HEK293 (cell line): ENCODE data around the gene ETV6.

Source experiments
- GLIS1 ChIP-seq: fragments of 450-650 bp; formaldehyde crosslinking; IDR thresholded peaks from 2 replicates; pipeline ENCODE4 v1.5.1; 2016; ENCODE audit warnings: missing biosample characterization, missing genetic modification characterization
- IKZF3 ChIP-seq: fragments of 450-650 bp; IDR thresholded peaks from 2 replicates; pipeline ENCODE4 v1.5.0; 2018; ENCODE audit warnings: missing biosample characterization, mild to moderate bottlenecking, missing genetic modification characterization, moderate library complexity
- KLF8 ChIP-seq: fragments of 450-650 bp; formaldehyde crosslinking; IDR thresholded peaks from 2 replicates; pipeline ENCODE4 v1.5.1; 2016; ENCODE audit warnings: missing biosample characterization, missing genetic modification characterization
- ZBTB1 ChIP-seq: fragments of 450-650 bp; formaldehyde crosslinking; IDR thresholded peaks from 2 replicates; pipeline ENCODE4 v1.5.1; 2016; ENCODE audit warnings: missing biosample characterization, missing genetic modification characterization
- ZBTB20 ChIP-seq: fragments of 450-650 bp; formaldehyde crosslinking; IDR thresholded peaks from 2 replicates; pipeline ENCODE4 v1.5.1; 2016; ENCODE audit warnings: missing biosample characterization, missing genetic modification characterization
- ZBTB7A ChIP-seq: fragments of 450-650 bp; formaldehyde crosslinking; IDR thresholded peaks from 2 replicates; pipeline ENCODE4 v1.5.1; 2016; ENCODE audit warnings: low read depth, missing biosample characterization, missing genetic modification characterization
- ZBTB8A ChIP-seq: fragments of 450-650 bp; formaldehyde crosslinking; IDR thresholded peaks from 2 replicates; pipeline ENCODE4 v1.5.1; 2016; ENCODE audit warnings: missing biosample characterization, missing genetic modification characterization
- ZEB2 ChIP-seq: fragments of 450-650 bp; formaldehyde crosslinking; IDR thresholded peaks from 2 replicates; pipeline ENCODE4 v1.5.1; 2016; ENCODE audit warnings: missing biosample characterization, missing genetic modification characterization
- ZNF132 ChIP-seq: fragments of 450-650 bp; formaldehyde crosslinking; IDR thresholded peaks from 2 replicates; pipeline ENCODE4 v1.5.1; 2017; ENCODE audit warnings: missing biosample characterization, missing genetic modification characterization, borderline replicate concordance
- ZNF221 ChIP-seq: fragments of 450-650 bp; formaldehyde crosslinking; IDR thresholded peaks from 2 replicates; pipeline ENCODE4 v1.5.1; 2017; ENCODE audit warnings: missing biosample characterization, missing genetic modification characterization, borderline replicate concordance
- ZNF23 ChIP-seq: fragments of 450-650 bp; formaldehyde crosslinking; IDR thresholded peaks from 2 replicates; pipeline ENCODE4 v1.5.1; 2016; ENCODE audit warnings: missing biosample characterization, missing genetic modification characterization, borderline replicate concordance
- ZNF239 ChIP-seq: fragments of 450-650 bp; formaldehyde crosslinking; IDR thresholded peaks from 2 replicates; pipeline ENCODE4 v1.5.1; 2016; ENCODE audit warnings: missing biosample characterization, missing genetic modification characterization
- ZNF366 ChIP-seq: fragments of 450-650 bp; formaldehyde crosslinking; conservative IDR thresholded peaks from 2 replicates; pipeline ENCODE4 v1.5.1; 2016; ENCODE audit warnings: missing biosample characterization, missing genetic modification characterization
- ZNF549 ChIP-seq: fragments of 450-650 bp; IDR thresholded peaks from 2 replicates; pipeline ENCODE4 v1.5.1; 2018; ENCODE audit warnings: missing biosample characterization, missing genetic modification characterization, mild to moderate bottlenecking, inconsistent platforms, moderate library complexity
- ZNF600 ChIP-seq: fragments of 450-650 bp; formaldehyde crosslinking; IDR thresholded peaks from 2 replicates; pipeline ENCODE4 v1.5.1; 2016; ENCODE audit warnings: missing biosample characterization, missing genetic modification characterization
- ZNF624 ChIP-seq: fragments of 450-650 bp; formaldehyde crosslinking; IDR thresholded peaks from 2 replicates; pipeline ENCODE4 v1.5.1; 2017; ENCODE audit warnings: missing biosample characterization, missing genetic modification characterization
- ZSCAN30 ChIP-seq: fragments of 450-650 bp; IDR thresholded peaks from 2 replicates; pipeline ENCODE4 v1.5.1; 2018; ENCODE audit warnings: missing biosample characterization, mild to moderate bottlenecking, missing genetic modification characterization, moderate library complexity
- TF ChIP-seq, protein P1 (sequence below): fragments of 450-650 bp; formaldehyde crosslinking; IDR thresholded peaks from 2 replicates; pipeline ENCODE4 v1.5.1; 2016; ENCODE audit warnings: missing biosample characterization, missing genetic modification characterization
- TF ChIP-seq, protein P2 (sequence below): fragments of 450-650 bp; formaldehyde crosslinking; IDR thresholded peaks from 2 replicates; pipeline ENCODE4 v1.5.1; 2016; ENCODE audit warnings: missing biosample characterization, missing genetic modification characterization
- TF ChIP-seq, protein P3 (sequence below): fragments of 450-650 bp; formaldehyde crosslinking; IDR thresholded peaks from 2 replicates; pipeline ENCODE4 v1.5.1; 2016; ENCODE audit warnings: missing biosample characterization, missing genetic modification characterization
- TF ChIP-seq, protein P4 (sequence below): fragments of 450-650 bp; formaldehyde crosslinking; IDR thresholded peaks from 2 replicates; pipeline ENCODE4 v1.5.1; 2017; ENCODE audit warnings: missing biosample characterization, missing genetic modification characterization
- TF ChIP-seq, protein P5 (sequence below): fragments of 450-650 bp; formaldehyde crosslinking; IDR thresholded peaks from 2 replicates; pipeline ENCODE4 v1.5.1; 2016; ENCODE audit warnings: missing biosample characterization, missing genetic modification characterization

ETV6 gene

DNA sequence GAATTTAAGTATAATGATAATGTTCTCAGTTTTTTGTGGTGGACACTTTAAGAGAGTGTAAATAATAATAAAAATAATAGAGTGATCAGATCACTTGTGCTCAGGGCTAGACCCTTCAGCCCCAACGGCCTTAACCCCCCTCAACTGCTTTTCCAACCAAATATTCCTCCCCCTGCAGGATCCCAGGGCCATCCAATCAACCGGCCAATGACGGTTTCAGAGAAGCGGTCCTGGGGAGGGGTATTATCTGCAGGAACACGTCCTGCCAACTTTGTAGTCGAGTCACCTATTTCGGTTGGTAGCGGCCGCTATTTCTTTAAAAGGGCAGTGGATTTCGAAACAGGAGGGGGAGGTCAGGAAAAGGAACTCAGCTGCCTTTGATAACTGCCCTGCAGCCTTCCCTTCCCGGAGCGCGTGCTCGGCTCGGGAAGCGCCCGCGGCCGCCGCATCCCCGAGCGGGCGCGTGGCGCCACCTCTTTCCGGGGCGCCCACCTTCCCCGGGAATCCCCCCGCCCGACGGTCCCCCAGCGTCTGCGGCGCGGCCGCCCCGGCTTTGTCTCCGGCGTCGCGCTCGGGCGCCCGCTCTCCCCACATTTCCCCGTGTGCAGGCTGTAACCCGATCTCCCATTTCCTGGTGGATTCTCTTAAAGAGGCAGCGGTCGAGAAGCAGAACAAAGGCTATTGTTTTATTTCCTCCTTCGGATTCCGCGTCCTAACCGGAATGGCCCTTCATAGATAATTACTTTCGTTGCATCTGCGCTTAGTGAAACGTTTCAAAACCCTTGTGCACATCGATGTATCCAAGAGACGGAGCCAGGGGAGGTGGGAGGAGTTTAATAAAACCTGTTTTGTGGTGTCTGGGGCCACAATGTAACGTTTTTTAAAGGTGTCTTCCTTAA is 711 bp upstream of the ETV6 start (continued):
- no peak for TF ChIP-seq ZNF239 (tag by site-specific recombination)
- TF ChIP-seq ZNF549 (tag by site-specific recombination) = no peak
- TF ChIP-seq ZEB2 (tag by site-specific recombination) = 0 out of 2 replicates have a peak, but pooled peaks have one; percentile 63
- TF ChIP-seq ZNF600 (tag by site-specific recombination) = no peak; the same call in 1 of the 2 replicates
- TF ChIP-seq, protein P1, sequence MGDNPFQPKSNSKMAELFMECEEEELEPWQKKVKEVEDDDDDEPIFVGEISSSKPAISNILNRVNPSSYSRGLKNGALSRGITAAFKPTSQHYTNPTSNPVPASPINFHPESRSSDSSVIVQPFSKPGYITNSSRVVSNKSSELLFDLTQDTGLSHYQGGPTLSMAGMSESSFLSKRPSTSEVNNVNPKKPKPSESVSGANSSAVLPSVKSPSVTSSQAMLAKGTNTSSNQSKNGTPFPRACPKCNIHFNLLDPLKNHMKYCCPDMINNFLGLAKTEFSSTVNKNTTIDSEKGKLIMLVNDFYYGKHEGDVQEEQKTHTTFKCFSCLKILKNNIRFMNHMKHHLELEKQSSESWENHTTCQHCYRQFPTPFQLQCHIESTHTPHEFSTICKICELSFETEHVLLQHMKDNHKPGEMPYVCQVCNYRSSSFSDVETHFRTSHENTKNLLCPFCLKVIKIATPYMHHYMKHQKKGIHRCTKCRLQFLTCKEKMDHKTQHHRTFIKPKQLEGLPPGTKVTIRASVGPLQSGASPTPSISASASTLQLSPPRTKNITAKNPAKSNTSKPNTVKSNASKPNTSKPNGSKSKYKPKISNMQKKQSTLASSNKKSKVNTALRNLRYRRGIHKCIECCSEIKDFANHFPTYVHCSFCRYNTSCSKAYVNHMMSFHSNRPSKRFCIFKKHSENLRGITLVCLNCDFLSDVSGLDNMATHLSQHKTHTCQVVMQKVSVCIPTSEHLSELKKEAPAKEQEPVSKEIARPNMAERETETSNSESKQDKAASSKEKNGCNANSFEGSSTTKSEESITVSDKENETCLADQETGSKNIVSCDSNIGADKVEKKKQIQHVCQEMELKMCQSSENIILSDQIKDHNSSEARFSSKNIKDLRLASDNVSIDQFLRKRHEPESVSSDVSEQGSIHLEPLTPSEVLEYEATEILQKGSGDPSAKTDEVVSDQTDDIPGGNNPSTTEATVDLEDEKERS (tag by site-specific recombination) = no peak
- TF ChIP-seq, protein P2, sequence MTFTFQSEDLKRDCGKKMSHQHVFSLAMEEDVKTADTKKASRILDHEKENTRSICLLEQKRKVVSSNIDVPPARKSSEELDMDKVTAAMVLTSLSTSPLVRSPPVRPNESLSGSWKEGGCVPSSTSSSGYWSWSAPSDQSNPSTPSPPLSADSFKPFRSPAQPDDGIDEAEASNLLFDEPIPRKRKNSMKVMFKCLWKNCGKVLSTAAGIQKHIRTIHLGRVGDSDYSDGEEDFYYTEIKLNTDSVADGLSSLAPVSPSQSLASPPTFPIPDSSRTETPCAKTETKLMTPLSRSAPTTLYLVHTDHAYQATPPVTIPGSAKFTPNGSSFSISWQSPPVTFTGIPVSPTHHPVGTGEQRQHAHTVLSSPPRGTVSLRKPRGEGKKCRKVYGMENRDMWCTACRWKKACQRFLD (tag by site-specific recombination) = no peak
- TF ChIP-seq, protein P3, sequence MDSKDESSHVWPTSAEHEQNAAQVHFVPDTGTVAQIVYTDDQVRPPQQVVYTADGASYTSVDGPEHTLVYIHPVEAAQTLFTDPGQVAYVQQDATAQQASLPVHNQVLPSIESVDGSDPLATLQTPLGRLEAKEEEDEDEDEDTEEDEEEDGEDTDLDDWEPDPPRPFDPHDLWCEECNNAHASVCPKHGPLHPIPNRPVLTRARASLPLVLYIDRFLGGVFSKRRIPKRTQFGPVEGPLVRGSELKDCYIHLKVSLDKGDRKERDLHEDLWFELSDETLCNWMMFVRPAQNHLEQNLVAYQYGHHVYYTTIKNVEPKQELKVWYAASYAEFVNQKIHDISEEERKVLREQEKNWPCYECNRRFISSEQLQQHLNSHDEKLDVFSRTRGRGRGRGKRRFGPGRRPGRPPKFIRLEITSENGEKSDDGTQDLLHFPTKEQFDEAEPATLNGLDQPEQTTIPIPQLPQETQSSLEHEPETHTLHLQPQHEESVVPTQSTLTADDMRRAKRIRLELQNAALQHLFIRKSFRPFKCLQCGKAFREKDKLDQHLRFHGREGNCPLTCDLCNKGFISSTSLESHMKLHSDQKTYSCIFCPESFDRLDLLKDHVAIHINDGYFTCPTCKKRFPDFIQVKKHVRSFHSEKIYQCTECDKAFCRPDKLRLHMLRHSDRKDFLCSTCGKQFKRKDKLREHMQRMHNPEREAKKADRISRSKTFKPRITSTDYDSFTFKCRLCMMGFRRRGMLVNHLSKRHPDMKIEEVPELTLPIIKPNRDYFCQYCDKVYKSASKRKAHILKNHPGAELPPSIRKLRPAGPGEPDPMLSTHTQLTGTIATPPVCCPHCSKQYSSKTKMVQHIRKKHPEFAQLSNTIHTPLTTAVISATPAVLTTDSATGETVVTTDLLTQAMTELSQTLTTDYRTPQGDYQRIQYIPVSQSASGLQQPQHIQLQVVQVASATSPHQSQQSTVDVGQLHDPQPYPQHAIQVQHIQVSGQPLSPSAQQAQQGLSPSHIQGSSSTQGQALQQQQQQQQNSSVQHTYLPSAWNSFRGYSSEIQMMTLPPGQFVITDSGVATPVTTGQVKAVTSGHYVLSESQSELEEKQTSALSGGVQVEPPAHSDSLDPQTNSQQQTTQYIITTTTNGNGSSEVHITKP (tag by site-specific recombination) = peak; percentile 97
- no peak for TF ChIP-seq KLF8 (tag by site-specific recombination)
- peak; percentile 85 for TF ChIP-seq IKZF3 (tag by site-specific recombination)
- TF ChIP-seq ZSCAN30 (tag by site-specific recombination) = peak; percentile 75
- TF ChIP-seq ZBTB8A (tag by site-specific recombination) = peak; percentile 75
- TF ChIP-seq ZNF624 = no peak
- TF ChIP-seq, protein P4, sequence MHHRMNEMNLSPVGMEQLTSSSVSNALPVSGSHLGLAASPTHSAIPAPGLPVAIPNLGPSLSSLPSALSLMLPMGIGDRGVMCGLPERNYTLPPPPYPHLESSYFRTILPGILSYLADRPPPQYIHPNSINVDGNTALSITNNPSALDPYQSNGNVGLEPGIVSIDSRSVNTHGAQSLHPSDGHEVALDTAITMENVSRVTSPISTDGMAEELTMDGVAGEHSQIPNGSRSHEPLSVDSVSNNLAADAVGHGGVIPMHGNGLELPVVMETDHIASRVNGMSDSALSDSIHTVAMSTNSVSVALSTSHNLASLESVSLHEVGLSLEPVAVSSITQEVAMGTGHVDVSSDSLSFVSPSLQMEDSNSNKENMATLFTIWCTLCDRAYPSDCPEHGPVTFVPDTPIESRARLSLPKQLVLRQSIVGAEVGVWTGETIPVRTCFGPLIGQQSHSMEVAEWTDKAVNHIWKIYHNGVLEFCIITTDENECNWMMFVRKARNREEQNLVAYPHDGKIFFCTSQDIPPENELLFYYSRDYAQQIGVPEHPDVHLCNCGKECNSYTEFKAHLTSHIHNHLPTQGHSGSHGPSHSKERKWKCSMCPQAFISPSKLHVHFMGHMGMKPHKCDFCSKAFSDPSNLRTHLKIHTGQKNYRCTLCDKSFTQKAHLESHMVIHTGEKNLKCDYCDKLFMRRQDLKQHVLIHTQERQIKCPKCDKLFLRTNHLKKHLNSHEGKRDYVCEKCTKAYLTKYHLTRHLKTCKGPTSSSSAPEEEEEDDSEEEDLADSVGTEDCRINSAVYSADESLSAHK = peak; percentile 45
- no peak for TF ChIP-seq ZBTB1
- peak; percentile 63; the same call in 1 of the 2 replicates for TF ChIP-seq GLIS1
- TF ChIP-seq ZNF23 (tag by site-specific recombination) = no peak
- TF ChIP-seq ZBTB20 (tag by site-specific recombination) = peak; percentile 79; the same call in 1 of the 2 replicates
- peak; percentile 59; the same call in 1 of the 2 replicates for TF ChIP-seq ZNF366 (tag by site-specific recombination)
- TF ChIP-seq ZBTB7A (tag by site-specific recombination) = no peak
- TF ChIP-seq, protein P5, sequence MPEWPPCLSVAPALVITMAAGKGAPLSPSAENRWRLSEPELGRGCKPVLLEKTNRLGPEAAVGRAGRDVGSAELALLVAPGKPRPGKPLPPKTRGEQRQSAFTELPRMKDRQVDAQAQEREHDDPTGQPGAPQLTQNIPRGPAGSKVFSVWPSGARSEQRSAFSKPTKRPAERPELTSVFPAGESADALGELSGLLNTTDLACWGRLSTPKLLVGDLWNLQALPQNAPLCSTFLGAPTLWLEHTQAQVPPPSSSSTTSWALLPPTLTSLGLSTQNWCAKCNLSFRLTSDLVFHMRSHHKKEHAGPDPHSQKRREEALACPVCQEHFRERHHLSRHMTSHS (tag by site-specific recombination) = no peak
- TF ChIP-seq ZNF132 (tag by site-specific recombination) = no peak
- TF ChIP-seq ZNF221 (tag by site-specific recombination) = no peak
